ENCODE data around the gene SDK1. TPM values are rescaled to one million over a fixed set of nuclear protein-coding genes. Genes with fewer than 3 reads are reported as not detected.

SDK1 gene
- total RNA-seq, 2 experiments from 2014 or later = 0.20 to 0.25 TPM

DNA sequence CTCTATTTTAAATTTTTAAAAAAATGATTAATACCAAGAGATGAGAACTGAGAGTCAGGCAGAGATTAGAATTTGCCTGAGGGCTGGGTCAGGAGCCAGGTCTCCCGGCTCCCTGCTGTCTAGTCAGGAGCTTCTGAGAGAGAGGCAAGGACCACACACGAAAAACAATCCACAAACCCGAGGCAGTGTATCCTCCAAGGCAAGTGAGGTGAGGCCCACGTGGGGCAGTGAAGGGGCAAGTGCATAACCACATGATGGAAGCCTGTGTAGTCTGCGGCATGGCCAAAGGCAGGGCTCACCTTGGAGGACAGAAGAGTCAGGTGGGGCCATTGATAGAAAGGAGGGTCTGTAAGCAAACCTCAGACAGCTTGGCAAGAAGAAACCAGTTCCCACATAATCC, 839.9 kb downstream of the SDK1 start:
- Mint-ChIP-seq H3K36me3 (no peaks in the 10 kb centered on the region), H3K4me3 (no peak overlapping the region), H3K4me1 (peaks cover 4% of the 10 kb centered on the region), H3K9me3 (no peaks in the 10 kb centered on the region), H3K27me3 (peaks cover 7% of the 10 kb centered on the region), H3K27ac (no peak overlapping the region)
- no peak for DNase-seq
- POLR2A ChIA-PET = no interaction called here
- no peak for ATAC-seq (ENCODE audit: low read depth)

DNA sequence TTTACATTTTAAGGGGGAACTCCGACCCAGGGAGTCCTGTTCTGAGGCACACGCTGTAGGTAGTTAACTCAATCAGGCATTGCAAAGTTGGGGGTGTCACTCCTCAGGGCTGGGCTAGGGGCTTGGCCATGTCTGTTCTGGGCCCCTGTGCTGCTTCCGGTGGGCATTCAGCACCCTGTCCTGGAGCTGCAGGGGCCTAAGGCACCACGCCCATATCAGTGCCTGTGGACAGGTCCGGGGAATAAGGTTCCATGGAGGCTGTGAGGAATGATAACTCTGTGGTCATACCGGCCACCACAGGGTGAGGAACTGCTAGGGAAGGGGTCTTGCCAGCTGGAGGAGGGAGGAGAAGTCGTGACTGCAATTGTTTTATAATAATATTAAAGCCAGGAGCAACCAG, 842.0 kb downstream of the SDK1 start:
- Mint-ChIP-seq H3K27me3 (peaks cover 7% of the 10 kb centered on the region), H3K36me3 (no peaks in the 10 kb centered on the region), H3K27ac (no peak overlapping the region), H3K9me3 (no peaks in the 10 kb centered on the region), H3K4me3 (no peak overlapping the region), H3K4me1 (peaks cover 4% of the 10 kb centered on the region)
- DNase-seq (no peak), ATAC-seq (ENCODE audit: low read depth) (no peak)
- POLR2A ChIA-PET = no interaction called here

DNA sequence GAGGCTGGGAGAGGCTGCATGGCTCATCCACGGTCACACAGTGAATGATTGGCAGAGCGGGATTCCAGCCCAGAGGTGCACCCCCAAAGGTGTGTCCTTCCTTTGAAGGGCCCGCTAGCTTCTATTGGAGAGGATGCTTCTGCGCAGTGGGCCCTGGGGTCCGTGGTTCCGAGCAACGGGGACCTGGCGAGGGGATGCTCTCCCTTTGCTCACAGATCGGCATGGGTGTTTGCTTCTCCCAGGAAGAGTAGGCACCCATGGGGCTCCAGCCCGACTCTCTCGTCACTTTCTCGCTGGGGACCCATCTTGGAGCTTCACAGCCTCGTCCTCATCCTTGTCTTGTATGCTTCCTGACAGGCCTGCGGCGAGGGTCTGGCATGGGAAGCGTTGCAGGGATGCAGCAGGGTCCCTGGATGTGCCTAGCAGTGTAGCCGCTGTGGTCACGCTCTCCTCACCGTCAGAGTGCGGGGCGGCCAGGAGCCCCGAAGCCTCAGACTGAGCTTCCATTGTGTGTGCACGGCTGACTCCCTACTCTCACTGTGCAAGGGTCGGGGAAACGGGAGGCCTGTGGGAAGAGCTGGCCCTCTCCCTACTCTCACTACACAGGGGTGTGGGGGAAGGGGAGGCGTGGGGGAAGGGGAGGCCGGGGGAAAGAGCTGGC, 842.6 kb downstream of the SDK1 start:
- no peak overlapping the region for H3K4me3 Mint-ChIP-seq
- H3K4me1 Mint-ChIP-seq = peaks cover 4% of the 10 kb centered on the region
- ATAC-seq (ENCODE audit: low read depth) (no peak), DNase-seq (no peak)
- POLR2A ChIA-PET = no interaction called here
- H3K27ac Mint-ChIP-seq = no peak overlapping the region
- no peaks in the 10 kb centered on the region for H3K36me3 Mint-ChIP-seq
- peaks cover 7% of the 10 kb centered on the region for H3K27me3 Mint-ChIP-seq
- no peaks in the 10 kb centered on the region for H3K9me3 Mint-ChIP-seq

DNA sequence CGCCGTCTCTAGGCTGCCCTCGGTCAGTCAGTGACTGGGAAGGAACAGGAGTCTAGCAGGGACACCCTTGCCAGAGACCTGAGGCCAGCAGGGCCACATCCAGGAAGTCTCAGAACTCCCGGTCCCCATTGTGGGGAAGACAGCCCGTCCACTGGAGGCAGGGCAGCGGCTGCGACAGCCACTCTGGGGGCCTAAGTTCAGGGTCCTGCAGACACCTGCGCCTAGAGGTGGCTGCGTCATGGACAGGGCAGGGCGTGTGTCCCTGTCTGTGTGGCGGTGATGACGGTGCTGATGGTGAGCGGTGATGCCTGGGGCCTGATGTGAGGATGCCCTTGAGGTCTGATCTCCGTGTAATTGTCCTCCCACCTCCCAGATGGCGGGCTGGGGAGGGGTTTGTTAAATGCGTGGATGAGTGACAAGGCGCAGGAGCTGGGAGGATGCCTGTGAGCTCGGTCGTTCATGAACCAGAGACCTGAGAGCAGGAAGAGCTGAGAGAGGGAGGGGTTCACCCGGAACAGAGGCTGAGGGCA, 843.2 kb downstream of the SDK1 start:
- ATAC-seq (ENCODE audit: low read depth) = no peak

DNA sequence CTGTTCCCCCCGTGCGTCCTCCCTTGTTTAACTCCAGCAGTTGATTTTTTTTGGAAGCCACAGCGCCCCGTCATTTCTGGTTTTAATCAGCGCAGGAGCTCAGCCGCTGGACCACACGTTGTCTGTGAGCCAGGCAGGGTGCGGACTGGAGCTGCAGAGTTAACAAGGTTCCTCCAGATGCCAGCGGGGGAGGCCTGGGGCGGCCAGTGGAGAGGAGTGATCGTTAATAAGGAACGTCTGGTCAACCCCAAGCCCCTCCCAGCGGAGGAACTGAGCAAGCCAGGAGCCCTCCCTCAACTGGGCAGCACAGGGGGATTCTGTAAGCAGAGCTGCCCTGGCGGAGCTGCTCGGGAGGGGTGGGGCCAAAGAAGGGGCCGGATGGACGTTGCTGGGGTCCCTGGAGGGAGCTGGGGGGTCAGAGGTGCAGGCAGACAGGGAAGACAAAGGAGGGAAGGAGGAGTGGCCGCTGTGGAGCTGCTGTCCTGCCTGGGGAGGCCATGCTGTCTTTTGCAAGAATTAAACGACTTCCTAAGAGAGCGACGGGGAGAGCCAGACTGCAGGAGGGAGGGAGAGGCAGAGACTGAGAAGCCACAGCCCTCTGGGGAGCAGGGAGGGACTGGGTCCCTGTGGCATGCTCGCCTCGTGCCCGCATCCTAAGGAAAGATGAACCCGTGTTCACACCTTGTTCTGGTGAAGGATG, 843.9 kb downstream of the SDK1 start:
- peaks cover 7% of the 10 kb centered on the region for H3K27me3 Mint-ChIP-seq
- peak overlapping the region; percentile 43 for H3K4me3 Mint-ChIP-seq
- H3K9me3 Mint-ChIP-seq = no peaks in the 10 kb centered on the region
- H3K27ac Mint-ChIP-seq = no peak overlapping the region
- POLR2A ChIA-PET = no interaction called here
- ATAC-seq (ENCODE audit: low read depth) = peak; percentile 36
- peaks cover 4% of the 10 kb centered on the region for H3K4me1 Mint-ChIP-seq
- no peaks in the 10 kb centered on the region for H3K36me3 Mint-ChIP-seq
- DNase-seq = no peak

More for the DNA sequence above, 843.2 kb downstream of the SDK1 start:
- POLR2A ChIA-PET = no interaction called here
- H3K4me3 Mint-ChIP-seq = peak overlapping the region; percentile 28
- H3K4me1 Mint-ChIP-seq = peaks cover 4% of the 10 kb centered on the region
- DNase-seq = no peak
- no peaks in the 10 kb centered on the region for H3K9me3 Mint-ChIP-seq
- H3K27me3 Mint-ChIP-seq = peaks cover 7% of the 10 kb centered on the region
- H3K27ac Mint-ChIP-seq = no peak overlapping the region
- no peaks in the 10 kb centered on the region for H3K36me3 Mint-ChIP-seq

GRCh38 chr7:4145576-4145975, 844.5 kb downstream of the SDK1 start:
- Mint-ChIP-seq H3K9me3 (no peaks in the 10 kb centered on the region), H3K4me3 (no peak overlapping the region), H3K27ac (no peak overlapping the region), H3K4me1 (peaks cover 4% of the 10 kb centered on the region), H3K36me3 (no peaks in the 10 kb centered on the region), H3K27me3 (peaks cover 7% of the 10 kb centered on the region)
- ATAC-seq (ENCODE audit: low read depth) (no peak), DNase-seq (no peak)
- POLR2A ChIA-PET = no interaction called here

DNA sequence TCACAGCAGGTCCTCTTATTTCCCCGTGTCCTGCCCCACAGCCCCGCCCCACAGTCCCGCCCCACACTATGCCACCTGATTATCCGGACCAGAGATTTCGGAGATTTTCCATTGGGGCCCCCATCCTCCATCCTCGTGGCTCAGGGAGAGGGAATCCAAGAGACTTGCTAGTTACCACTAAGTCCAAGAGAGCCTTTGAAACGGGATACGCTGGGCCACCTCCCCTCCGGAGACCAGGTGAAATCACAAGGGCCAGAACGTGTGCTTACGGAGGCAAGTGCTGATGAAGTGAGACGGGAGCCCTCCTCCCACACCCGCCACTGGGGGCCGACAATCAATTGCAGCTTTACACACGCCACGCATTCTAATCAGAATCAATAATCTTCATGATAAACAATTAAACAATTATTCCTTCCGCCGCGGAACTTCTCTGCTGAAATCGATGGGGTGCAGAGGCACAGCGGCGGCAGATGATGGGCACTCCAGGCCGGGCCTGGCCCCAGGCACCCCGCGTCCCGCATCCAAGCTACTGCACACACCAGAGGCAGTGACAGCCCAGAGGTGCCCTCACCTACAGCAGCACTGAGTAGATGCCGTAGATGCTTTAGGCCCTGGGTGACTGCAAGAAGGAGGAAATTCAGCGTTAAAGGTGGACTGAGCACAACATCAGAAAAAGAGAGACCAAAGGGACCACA, 847.0 kb downstream of the SDK1 start:
- no peak overlapping the region for H3K4me3 Mint-ChIP-seq
- peaks cover 7% of the 10 kb centered on the region for H3K27me3 Mint-ChIP-seq
- POLR2A ChIA-PET = no interaction called here
- peaks cover 4% of the 10 kb centered on the region for H3K4me1 Mint-ChIP-seq
- no peak for ATAC-seq (ENCODE audit: low read depth)
- no peak for DNase-seq
- H3K27ac Mint-ChIP-seq = no peak overlapping the region
- H3K9me3 Mint-ChIP-seq = no peaks in the 10 kb centered on the region
- H3K36me3 Mint-ChIP-seq = no peaks in the 10 kb centered on the region

DNA sequence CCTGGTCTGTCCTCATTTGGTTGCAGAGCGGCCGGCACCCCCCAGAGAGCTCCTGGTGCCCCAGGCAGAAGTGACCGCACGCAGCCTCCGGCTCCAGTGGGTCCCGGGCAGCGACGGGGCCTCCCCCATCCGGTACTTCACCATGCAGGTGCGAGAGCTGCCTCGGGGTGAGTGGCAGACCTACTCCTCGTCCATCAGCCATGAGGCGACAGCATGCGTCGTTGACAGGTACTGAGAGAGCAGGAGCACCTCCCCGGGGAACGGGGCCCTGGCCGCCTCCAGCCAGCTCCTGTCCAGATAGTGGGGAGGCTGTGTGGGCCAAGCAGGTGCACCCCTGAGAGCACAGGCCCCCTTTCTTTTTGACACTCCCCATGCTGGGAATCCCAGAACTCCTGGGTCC, 848.2 kb downstream of the SDK1 start:
- Mint-ChIP-seq H3K36me3 (no peaks in the 10 kb centered on the region), H3K27ac (no peak overlapping the region), H3K9me3 (no peaks in the 10 kb centered on the region), H3K27me3 (peaks cover 7% of the 10 kb centered on the region), H3K4me3 (no peak overlapping the region), H3K4me1 (peaks cover 4% of the 10 kb centered on the region)
- DNase-seq = no peak
- POLR2A ChIA-PET = no interaction called here
- ATAC-seq (ENCODE audit: low read depth) = no peak

- Mint-ChIP-seq H3K4me1 (peaks cover 2% of the 10 kb centered on the region), H3K4me3 (no peak overlapping the region), H3K27ac (no peak overlapping the region), H3K36me3 (no peaks in the 10 kb centered on the region), H3K9me3 (no peaks in the 10 kb centered on the region), H3K27me3 (peaks cover 3% of the 10 kb centered on the region)
- POLR2A ChIA-PET = no interaction called here
- DNase-seq (no peak), ATAC-seq (ENCODE audit: low read depth) (no peak)
Measured at GRCh38 chr7:4149645-4150044, 848.6 kb downstream of the SDK1 start.

- Mint-ChIP-seq H3K27me3 (no peaks in the 10 kb centered on the region), H3K4me1 (no peaks in the 10 kb centered on the region), H3K27ac (no peak overlapping the region), H3K36me3 (no peaks in the 10 kb centered on the region), H3K9me3 (no peaks in the 10 kb centered on the region), H3K4me3 (no peak overlapping the region)
- ATAC-seq (ENCODE audit: low read depth) (no peak), DNase-seq (no peak)
- POLR2A ChIA-PET = no interaction called here
Measured at GRCh38 chr7:4150731-4151130, 849.7 kb downstream of the SDK1 start.

GRCh38 chr7:4151524-4151923, 850.5 kb downstream of the SDK1 start:
- POLR2A ChIA-PET = no interaction called here
- Mint-ChIP-seq H3K36me3 (no peaks in the 10 kb centered on the region), H3K27ac (no peak overlapping the region), H3K27me3 (no peaks in the 10 kb centered on the region), H3K4me3 (no peak overlapping the region), H3K4me1 (no peaks in the 10 kb centered on the region), H3K9me3 (no peaks in the 10 kb centered on the region)
- ATAC-seq (ENCODE audit: low read depth) (no peak), DNase-seq (no peak)

GRCh38 chr7:4151926-4152549, 851.0 kb downstream of the SDK1 start:
- Mint-ChIP-seq H3K27ac (no peak overlapping the region), H3K4me3 (no peak overlapping the region), H3K4me1 (no peaks in the 10 kb centered on the region), H3K27me3 (no peaks in the 10 kb centered on the region), H3K36me3 (no peaks in the 10 kb centered on the region), H3K9me3 (no peaks in the 10 kb centered on the region)
- no peak for ATAC-seq (ENCODE audit: low read depth)
- POLR2A ChIA-PET = no interaction called here
- DNase-seq = no peak

DNA sequence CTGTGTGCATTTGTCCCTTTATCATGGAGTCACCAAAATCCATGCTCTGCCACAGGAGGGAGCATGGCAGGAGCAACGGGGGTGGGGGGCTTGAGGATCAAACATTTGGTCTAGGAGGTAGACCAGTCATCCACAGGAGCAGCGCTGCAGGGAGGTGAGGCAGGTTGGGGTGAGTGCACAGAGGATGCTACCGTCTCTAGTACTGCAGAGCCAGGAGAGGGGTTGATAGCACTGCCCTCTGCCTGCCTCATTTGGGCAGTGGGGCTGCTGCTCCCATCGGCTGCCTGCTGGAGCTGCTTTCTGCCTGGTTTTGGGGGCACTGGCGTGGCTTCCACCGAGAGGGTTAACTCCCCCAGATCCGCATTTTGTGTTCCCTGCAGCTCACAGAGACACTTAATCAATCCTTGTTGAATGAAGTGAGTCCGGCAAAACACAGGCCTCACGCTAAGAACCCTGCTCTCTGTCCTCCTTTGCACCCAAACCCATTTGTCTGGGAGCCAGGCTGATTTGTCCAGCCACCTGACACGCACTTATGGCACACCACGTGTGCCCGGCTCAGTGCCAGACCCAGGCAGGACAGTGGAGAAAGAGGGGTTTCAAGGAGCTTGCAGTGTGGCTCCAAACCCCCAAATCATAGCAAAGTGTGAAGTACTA, 854.0 kb downstream of the SDK1 start:
- ATAC-seq (ENCODE audit: low read depth) = no peak

More for the DNA sequence above, 854.0 kb downstream of the SDK1 start:
- Mint-ChIP-seq H3K9me3 (no peaks in the 10 kb centered on the region), H3K27me3 (no peaks in the 10 kb centered on the region), H3K4me1 (no peaks in the 10 kb centered on the region), H3K36me3 (no peaks in the 10 kb centered on the region), H3K27ac (no peak overlapping the region), H3K4me3 (no peak overlapping the region)
- DNase-seq = no peak
- POLR2A ChIA-PET = no interaction called here

All from activated naive CD8-positive, alpha-beta T cell treated with anti-CD3 and anti-CD28 coated beads, Interleukin-2, amount 10 ng/mL, durations not matched to agents 7 days and 5 days (primary cell).